ENCODE data around the gene ANKRD44.

Gene ANKRD44

GRCh38 chr2:197128897-197129296, 181.7 kb downstream of the ANKRD44 start:
- in situ Hi-C loops (cut with MboI; ENCODE audit: low sequenced_read_pairs), result no loop called here

GRCh38 chr2:197128126-197128525, 182.5 kb downstream of the ANKRD44 start:
- in situ Hi-C loops (cut with MboI; ENCODE audit: low sequenced_read_pairs), result no loop called here

DNA sequence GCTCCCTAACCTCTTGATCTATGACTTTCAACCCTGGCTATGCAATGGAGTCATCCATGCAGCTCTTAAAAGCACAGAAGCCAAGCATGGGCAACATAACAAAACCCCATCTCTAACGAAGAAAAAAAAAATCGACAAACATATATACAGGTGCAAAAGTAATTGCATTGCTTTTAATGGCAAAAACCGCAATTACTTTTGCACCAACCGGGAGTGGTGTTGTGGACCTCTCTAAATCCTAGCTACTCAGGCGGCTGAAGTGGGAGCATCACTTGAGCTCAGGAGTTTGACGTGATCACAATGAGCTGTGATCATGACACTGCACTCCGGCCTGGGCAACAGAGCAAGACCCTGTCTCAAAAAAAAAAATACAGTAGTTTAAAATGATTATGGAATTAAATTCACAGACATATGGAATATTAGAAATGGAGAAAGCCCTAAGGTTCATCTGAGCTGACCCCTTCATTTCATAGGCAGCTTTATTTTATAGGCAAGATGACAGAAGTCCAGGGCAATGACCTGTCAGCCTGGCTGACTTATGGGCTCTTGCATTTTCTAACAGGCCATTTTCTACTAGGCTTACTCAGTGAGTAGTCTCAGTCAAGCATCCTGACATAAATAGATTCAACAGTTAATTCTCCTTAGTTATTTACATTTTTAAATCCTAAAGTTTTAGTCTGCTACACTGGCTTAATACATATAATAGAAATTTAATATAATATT, 183.8 kb downstream of the ANKRD44 start:
- in situ Hi-C loops (cut with MboI; ENCODE audit: low sequenced_read_pairs), result no loop called here

GRCh38 chr2:197124639-197125390, 185.8 kb downstream of the ANKRD44 start:
- in situ Hi-C loops (cut with MboI; ENCODE audit: low sequenced_read_pairs), result no loop called here

DNA sequence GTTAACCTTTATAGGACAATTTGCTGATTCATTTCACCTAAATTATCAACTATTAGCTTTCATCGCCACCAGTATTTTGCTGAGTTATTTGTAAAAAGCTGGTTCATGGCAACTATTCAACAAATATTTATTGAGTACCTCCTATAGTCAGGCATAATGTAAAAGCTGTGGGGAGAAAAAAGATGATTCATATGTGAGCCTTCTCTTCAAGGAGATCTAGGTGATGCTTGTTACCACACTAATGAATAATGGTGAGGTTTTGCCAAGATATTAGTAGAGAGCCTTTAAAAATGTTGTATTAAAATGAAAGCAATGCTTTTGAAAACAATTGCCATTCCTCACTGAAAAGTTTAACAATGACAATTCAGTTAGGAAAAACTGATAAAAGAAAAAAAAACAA, 187.8 kb downstream of the ANKRD44 start:
- in situ Hi-C loops (cut with MboI; ENCODE audit: low sequenced_read_pairs), result no loop called here

- in situ Hi-C loops (cut with MboI; ENCODE audit: low sequenced_read_pairs), result no loop called here
These were observed 188.7 kb downstream of the ANKRD44 start for GRCh38 chr2:197121756-197122385.

- in situ Hi-C loops (cut with MboI; ENCODE audit: low sequenced_read_pairs), result no loop called here
These were observed 189.3 kb downstream of the ANKRD44 start for GRCh38 chr2:197121255-197121654.

DNA sequence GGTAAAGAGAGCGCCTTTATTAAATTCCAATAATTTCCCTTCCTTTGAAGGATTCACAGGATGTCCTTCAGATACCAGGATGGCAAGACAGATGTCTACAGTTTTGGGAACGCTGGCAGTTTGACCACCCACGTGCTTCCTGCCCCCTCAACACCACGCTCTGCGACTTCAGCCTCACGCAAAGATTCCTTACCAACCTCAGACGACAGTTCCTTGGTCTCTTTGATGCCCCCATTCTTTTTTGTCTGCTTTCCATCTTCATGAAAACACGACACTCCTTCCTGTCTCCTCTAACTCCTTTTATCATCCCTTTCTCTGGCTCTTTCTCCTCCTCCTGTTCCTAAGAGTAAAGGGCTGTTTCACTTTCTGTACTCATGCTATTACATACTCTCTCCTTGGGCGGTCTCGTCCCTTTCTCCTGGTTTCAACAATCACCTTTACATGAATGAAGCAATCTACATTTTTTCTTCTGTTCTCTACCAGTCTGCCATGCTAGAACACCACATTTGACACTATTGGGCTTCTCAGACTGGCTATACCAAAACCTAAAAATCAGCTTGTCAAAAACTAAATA, 194.2 kb downstream of the ANKRD44 start:
- in situ Hi-C loops (cut with MboI; ENCODE audit: low sequenced_read_pairs), result no loop called here

DNA sequence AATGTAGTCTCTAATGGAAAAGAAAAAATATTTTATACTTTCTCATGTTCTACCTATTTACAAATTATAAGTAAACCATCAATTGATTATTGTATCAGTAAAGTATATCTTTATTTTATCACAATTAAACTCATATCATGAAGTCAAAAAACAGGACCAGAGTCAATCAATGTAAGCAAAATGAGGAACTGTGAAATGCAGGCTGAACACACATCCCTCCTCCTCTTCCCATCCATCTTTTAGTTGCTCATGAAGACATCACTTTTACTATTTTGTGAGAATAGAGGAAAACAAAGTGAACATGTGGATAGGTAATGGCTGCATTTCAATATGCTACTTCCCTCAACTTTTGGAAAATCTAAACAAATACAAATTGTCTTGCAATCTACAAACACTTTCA, 195.3 kb downstream of the ANKRD44 start:
- in situ Hi-C loops (cut with MboI; ENCODE audit: low sequenced_read_pairs), result no loop called here

GRCh38 chr2:197113275-197113711, 197.3 kb downstream of the ANKRD44 start:
- in situ Hi-C loops (cut with MboI; ENCODE audit: low sequenced_read_pairs), result no loop called here

GRCh38 chr2:197109326-197109725, 201.3 kb downstream of the ANKRD44 start:
- in situ Hi-C loops (cut with MboI; ENCODE audit: low sequenced_read_pairs), result no loop called here

DNA sequence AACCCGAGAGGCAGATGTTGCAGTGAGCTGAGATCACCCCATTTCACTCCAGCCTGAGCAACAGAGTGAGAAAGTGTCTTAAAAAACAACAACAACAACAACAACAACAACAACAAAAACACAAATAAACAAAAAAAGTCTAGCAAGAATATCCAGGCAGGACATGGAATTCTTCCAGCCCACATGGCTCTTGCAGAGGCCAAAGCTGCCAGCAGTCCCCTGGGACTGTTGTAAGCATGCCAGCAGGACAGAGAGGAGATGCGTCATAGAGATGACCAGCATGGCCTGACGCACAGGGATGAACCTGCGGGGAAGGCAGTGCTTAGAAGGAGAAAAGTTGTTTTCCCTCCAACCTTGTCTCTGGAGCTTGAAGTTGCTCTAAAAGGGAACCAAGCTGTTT, 201.8 kb downstream of the ANKRD44 start:
- in situ Hi-C loops (cut with MboI; ENCODE audit: low sequenced_read_pairs), result no loop called here

GRCh38 chr2:197107291-197108269, 203.0 kb downstream of the ANKRD44 start:
- in situ Hi-C loops (cut with MboI; ENCODE audit: low sequenced_read_pairs), result no loop called here

DNA sequence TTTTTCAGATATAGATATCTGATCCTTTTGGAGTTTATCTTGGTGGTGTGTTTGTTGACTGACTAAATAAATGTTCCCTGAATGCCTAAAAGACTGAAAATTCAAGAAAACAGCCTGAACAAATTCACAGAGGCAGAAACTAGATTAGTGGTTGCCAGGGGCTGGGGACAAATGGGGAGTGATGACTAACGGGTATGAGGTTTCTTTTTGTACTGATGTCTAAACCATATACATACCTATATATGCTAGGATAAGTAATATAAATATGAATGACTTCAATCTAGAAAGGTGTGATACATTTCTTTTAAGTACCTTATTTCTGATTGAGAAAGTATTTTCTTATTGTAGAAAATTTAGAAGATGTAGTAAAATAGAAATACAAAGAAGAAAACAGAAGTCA, 207.2 kb downstream of the ANKRD44 start:
- in situ Hi-C loops (cut with MboI; ENCODE audit: low sequenced_read_pairs), result no loop called here

DNA sequence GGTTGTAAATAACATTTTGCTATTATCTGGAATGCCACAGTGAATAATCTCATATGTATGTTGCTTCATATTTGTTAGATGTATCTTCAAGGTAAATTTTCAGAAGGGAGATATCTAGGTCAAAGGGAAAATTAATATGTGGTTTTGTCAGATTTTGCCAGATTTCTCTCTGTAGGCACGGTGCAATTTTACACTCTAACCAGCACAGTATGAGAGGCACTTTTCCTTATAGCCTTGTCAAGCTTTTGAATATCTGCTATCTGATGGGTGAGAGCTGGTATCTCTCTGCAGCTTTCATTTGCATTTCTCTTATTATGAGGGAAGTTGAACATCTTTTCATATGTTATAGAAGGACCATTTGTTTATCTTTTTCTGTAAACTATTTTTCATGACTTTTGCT, 208.3 kb downstream of the ANKRD44 start:
- in situ Hi-C loops (cut with MboI; ENCODE audit: low sequenced_read_pairs), result no loop called here

DNA sequence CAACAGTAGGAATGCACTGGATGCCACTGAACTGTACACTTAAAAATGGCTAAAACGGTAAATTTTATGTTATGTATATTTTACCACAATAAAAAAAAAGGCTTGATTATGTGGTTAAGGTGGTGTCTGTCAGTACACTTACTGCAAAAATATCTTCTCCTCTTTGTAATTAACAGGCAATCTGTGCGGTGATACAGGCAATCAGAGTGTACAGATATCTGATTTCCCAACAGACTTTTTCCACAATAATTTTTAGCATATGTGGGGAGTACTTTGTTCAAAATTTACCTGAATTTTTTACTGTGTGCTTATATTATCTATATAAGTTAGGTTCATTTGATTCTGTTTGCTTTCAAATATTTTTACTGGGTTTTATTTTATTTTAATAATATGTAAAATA, 209.1 kb downstream of the ANKRD44 start:
- in situ Hi-C loops (cut with MboI; ENCODE audit: low sequenced_read_pairs), result no loop called here

DNA sequence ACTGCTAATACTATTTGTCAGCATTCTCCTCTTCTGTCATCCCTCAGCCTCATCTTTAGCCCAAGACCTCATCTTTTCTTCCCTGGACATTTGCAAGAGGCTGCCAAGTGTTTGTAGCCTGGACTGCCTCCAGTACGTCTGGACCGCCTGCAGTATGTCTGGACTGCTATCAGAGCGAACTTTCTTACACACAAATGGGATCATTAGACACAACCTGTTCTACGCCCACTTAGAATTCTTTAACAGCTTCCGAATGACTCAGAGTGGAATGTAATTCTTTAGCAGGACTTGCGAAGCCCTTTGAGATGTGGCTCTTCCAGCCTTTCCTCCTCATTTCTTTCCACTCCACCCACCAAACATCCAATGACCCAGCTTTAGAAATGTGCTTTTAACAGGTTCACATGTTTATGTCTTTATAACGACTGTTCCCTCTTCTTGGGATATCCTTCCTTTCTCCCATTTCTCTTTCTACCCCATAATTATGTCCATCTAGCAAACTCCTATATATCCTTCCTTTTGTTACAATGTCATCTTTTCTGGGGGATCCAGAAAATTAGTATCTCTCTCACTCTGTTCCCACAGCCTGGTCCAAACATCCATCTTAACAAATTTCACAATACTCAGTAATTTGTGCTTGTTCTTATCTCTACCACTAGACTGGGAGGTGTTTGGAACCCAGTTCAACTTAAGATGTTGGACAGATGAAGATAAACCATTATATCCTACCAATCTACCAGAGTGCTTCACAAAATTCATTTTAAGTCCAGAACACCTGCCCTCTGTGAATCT, 212.8 kb downstream of the ANKRD44 start:
- in situ Hi-C loops (cut with MboI; ENCODE audit: low sequenced_read_pairs), result no loop called here

DNA sequence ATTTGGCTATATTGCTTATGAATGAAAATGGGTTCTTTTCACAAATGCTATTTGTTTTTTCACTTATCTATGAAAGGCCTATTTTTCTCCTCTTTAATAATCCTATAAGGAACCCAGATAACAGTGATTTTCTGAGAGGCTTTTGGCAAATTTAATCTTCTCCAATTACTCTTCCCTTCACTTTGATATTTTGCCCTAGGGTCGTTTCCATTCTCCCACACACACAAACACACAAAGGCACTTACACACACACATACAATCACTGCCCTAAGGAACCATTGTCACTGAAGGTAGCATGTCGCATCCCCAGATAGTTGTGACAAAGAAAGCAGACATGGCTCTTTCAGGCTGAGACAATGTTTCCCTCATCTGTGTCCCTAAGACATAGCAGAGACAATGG, 213.9 kb downstream of the ANKRD44 start:
- in situ Hi-C loops (cut with MboI; ENCODE audit: low sequenced_read_pairs), result no loop called here

DNA sequence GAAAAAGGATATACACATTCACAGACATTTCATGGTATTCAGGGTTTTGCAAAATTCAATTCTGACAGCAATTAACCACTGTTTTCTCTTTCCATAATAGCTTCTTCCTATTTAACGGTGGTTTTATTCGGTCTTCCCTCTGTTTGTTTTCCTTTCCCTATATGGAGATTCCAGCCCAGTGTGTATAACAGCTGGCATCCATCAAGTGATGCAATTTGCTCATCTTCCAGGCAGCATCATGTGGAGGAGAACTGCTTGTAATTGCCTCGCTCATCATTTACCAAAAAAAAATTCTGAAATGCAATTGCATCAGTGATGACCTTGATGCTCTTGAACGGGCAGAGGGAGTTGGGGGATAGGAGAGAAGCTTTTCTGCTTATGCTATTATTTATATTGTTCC, 218.1 kb downstream of the ANKRD44 start:
- in situ Hi-C loops (cut with MboI; ENCODE audit: low sequenced_read_pairs), result no loop called here
